GM19372 (cell line): ENCODE measurements around the gene EN2.

Source experiments
- ATAC-seq: cut with Tn5 transposase; IDR thresholded peaks from one replicate; pipeline ENCODE4 v1.9.1; 2021; ENCODE audit warnings: mild to moderate bottlenecking, low read depth, moderate library complexity; ENCODE audit not compliant: unreplicated experiment

Gene EN2

DNA sequence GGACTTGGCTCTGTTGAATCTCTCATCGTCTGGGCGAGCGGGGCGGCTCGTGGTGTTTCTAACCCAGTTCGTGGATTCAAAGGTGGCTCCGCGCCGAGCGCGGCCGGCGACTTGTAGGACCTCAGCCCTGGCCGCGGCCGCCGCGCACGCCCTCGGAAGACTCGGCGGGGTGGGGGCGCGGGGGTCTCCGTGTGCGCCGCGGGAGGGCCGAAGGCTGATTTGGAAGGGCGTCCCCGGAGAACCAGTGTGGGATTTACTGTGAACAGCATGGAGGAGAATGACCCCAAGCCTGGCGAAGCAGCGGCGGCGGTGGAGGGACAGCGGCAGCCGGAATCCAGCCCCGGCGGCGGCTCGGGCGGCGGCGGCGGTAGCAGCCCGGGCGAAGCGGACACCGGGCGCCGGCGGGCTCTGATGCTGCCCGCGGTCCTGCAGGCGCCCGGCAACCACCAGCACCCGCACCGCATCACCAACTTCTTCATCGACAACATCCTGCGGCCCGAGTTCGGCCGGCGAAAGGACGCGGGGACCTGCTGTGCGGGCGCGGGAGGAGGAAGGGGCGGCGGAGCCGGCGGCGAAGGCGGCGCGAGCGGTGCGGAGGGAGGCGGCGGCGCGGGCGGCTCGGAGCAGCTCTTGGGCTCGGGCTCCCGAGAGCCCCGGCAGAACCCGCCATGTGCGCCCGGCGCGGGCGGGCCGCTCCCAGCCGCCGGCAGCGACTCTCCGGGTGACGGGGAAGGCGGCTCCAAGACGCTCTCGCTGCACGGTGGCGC lies at the start of gene EN2:
EN2 (plus strand) TSS at position 19 of the 767 bp plus-strand sequence; CDS start at position 268, 249 bp downstream.
- no peak for ATAC-seq

GRCh38 chr7:155408651-155409586 lies 49.0 kb upstream of the EN2 start:
- ATAC-seq: no peak

GRCh38 chr7:155409980-155410379 lies 47.9 kb upstream of the EN2 start:
- ATAC-seq: no peak

DNA sequence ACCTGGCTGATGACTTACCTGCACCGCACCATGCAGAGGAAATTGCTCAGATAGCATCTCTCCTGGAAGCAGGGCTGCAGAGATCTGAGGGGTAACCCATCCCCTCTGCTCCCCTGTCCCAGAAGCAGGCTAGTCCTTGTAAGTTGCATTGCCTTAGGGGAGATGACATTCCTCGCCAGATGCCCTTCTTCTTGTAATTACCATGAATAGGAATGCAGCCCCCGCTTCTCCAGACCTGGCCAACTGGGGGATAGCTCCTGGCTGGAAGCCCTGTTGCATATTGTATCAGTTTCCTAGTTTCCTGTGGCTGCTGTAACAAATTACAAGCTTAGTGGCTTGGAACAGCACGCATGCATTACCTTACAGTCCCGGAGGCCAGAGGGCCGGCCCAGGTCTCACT lies 47.5 kb upstream of the EN2 start:
- ATAC-seq: no peak

GRCh38 chr7:155411718-155412415 lies 46.1 kb upstream of the EN2 start:
- no peak for ATAC-seq

DNA sequence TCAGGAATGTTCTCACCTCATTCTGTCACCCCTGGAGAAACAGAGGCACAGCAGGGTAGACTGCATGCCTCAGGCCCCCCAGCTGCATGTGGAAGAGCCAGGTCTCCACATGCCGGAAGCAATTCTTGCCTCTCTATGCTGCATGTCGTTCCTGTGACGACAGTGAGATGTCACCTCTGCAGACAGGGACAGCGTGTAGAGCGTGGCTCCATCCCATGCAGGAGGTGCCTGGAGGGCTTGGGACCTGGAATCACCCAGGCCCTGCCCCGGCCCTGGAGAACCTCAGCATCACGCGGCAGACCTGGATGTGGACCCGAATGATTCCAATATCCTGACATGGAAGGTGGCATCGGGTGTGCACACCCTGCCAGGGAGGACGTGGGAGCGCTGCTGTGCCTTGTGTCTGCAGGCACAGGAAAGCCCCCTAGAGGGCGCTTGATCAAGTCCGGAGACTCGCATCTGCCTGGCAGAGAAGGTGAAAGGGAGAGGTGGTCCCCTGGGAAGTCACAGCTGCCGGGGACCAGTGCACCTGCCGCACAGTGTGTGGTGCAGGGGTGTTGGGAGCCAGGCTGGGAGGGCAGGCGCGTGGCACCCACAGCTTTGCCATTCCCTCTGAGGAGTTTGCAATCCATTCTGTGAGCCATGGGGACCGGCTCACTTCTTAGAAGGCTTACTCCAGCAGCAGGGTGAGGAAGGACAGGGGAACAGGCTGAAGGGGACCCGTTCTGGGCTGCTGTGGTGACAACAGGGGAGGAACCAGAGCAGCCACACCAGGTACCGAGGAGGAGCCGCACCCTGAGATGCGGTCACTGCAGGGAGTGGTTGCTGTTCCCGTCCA lies 45.3 kb upstream of the EN2 start:
- peak; percentile 83 for ATAC-seq

- no peak for ATAC-seq
Measured at GRCh38 chr7:155414547-155415492, 43.1 kb upstream of the EN2 start.

GRCh38 chr7:155416646-155417380 lies 41.1 kb upstream of the EN2 start:
- ATAC-seq: no peak

GRCh38 chr7:155418304-155418703 lies 39.6 kb upstream of the EN2 start:
- ATAC-seq: no peak

- no peak for ATAC-seq
Measured at GRCh38 chr7:155418941-155419755, 38.8 kb upstream of the EN2 start.

DNA sequence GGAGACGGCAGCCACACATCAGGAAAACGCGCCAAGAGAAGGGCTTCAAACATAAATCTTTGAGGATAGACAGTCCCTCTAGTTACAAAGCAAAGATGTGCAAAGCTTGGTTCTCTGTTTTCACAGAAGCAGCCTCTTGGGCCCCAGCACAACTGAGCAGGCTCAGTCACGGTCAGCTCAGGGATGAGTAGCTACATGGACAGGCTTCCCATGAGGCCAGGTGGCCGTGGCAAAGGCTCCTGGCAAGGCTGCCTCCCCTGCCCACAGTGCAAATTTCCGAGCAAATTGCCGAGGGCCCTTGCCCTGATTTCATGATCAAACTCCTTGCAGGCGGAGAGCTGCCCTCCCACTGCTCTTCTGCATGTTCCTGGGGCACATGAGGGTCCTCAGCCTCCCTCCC lies 37.8 kb upstream of the EN2 start:
- ATAC-seq: no peak

DNA sequence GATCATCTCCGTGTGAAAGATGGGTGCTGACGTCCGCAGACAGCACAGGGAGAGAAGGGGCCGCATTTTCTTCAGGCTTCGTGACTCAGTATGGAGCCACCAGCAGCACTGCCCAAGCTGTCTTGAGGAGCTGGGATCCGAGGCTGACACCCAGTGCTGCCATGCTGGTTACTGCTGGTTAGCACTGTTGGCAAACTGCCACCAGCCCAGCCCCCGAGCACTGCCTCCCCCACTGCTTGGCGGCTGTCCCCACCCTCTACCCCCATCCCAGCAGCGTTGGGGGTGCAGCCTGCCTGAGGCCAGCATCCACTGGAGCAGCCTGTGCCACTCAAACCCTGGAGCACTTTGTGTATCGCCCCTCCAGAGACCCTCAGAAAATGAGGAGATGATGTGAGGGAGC lies 35.8 kb upstream of the EN2 start:
- ATAC-seq: no peak

- no peak for ATAC-seq
Measured at GRCh38 chr7:155422599-155423336, 35.2 kb upstream of the EN2 start.

DNA sequence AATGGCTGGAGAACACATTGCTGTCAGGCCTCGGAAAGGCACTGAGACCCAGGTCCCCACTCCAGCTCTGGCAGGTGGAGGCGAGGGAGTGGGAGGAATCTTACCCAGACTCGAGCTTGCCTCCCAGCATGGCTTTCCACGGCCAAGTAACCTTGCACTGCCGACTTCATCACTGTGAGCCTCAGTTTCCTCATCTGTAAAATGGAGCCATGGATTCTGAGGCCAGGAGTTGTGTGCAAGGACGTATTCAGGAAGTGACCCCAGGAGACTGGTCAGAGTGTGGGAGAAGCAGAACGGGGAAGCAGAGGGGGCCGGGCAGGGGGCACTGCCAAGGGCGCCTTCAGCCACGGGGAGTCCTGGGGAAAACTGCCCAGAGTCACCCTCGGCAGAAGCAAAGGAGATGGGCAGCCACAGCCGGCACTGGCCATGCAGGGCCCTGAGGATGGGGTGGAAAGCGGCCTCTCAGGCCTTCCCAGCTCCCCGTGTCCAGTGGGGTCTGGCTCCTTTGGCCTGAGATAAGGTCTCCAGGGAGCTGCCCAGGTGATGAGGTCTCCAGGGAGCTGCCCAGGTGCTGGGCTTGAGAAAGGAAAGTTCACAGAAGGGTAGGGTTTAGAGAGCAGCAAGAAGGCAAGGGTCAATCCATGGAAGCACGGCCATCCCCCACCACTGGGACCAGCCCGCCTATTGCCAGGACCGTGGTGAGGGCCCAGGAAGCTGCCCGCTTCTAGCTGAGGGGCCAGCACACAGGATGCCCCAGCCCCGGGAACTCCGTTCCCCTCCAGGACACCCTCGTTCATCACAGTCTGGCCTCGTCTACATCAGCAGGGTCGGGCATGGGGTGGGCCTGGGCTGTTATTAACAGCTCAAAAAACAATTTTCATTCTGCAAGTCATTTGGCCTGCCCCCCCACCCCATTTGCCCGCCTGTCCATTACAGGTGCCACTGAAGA lies 34.3 kb upstream of the EN2 start:
- ATAC-seq: no peak

DNA sequence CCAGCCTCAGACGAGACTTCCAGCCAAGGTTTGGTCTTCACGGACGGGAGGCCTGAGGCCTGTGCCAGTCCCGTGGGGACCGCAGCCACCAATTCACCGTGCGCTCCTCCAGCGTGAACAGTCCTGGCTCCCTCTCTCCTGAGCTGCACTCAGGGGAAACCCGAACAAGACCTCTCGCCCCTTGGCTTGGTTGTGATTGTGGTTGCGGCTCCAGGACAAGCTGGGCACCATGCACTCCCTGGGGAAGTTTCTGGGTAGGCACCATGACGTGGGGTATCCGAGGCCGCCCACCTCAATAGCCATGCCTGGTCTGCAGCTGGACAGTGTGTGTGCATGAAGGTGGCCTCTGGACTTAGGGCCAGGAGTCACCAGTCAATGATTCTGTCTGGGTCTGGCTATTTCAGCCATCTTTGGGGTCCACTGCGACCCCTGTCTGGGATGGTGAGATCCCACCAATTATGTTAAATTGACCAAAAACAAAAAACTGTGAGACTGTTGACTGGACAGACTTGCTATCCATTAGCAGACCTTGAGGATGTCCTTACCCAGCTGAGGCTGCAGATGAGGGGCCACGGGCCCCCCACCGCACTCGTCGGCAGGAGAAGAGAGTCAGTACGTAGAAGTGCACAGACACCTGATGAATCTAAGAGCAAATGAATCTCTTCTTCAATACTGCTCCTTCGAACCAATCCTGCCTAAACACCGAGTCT lies 33.5 kb upstream of the EN2 start:
- no peak for ATAC-seq
